NK-92 (cell line): ENCODE measurements around the gene RASA3.

Experiments
- DNase-seq: peaks from one replicate; lab custom pipeline; 2025; ENCODE audit not compliant: unreplicated experiment; lab: John Stamatoyannopoulos, UW

Gene RASA3

DNA sequence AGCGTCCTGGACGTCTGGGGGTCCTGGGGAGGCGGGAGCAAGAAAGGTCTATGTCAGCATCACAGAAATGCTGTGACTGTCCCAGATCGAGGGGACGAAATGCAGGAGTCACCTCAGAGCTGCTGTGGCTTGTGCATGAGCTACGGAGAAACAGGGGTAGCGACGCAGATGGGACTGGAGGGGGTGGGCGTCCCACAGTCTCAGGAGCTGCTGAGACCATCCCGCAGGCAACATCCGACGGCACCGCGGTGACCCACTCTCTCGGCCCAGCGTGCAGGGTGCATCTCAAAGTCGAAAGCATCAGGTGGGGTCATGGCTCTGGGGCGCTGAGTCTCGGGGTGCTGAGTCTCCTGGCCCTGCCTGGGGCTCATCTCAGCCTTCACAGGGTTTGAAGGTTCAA is 121.2 kb downstream of the RASA3 start:
- DNase-seq, result no peak

DNA sequence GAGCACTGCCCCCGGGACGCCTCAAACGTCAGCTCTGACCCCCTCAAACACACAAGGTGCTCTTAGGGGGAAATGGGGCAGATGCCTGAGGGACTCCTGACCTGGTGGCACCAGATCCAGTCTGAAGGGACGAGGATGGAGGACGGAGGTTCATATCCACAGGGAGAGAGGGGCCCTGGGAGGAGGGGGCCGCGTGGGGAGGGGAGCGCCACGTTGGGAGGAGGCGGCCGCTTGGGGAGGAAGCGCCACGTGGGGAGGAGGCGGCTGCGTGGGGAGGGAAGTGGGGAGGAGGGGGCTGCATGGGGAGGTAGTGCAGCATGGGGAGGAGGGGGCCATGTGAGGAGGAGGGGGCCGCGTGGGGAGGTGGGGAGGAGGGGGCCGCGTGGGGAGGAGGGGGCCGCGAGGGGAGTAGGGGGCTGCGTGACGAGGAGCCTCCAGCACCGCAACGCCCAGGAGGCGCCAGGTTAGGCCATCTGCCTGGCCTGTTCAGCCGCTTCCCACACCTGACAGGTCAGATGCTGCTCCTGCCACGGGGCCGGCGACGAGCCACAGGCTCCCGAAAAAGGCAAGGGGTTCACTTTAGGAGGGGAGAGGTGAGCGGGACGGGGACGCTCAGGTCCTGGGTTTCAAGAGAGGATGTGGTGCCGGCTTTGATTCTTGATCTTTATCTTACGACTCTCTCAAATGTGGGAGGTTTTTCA is 121.9 kb downstream of the RASA3 start:
- no peak for DNase-seq

DNA sequence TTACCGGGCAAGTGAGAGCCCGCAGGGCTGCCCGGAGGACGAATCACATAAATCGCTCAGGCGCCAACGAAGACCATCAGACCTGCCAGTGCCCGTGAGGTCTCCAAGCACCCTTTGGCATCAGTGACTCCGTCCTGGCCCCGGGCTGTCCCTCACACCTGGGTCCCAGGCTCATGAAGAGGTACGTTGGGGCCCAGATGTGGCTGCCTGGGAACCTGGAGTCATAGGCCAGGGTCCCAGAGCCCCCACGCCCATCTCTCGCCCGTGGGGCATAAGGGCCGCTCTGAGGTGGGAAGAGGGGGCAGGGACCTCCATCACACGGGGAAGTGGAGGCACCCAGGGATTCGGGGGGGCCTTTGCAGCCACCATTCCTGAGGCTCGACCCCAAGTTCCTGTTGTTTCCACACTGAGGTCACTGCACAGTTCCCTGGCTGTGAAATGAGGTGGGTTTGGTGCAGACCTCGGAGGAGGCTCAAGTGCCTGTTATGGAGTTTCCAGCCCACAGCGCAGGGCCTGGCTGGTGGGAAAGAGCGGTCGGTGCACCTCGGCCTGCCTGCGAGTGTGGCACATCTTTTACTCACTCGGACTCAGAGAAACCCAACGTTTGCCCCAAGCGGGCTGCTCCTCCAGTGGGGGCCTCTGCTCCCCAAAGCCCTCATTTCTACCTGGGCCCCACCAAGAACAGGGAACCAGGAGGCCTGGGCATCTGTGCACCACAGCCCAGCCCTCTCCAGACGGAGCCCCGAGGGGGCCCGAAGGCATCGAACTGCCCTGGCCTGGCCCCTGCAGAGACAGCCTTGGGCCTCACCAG is 122.6 kb downstream of the RASA3 start:
- DNase-seq, result no peak

DNA sequence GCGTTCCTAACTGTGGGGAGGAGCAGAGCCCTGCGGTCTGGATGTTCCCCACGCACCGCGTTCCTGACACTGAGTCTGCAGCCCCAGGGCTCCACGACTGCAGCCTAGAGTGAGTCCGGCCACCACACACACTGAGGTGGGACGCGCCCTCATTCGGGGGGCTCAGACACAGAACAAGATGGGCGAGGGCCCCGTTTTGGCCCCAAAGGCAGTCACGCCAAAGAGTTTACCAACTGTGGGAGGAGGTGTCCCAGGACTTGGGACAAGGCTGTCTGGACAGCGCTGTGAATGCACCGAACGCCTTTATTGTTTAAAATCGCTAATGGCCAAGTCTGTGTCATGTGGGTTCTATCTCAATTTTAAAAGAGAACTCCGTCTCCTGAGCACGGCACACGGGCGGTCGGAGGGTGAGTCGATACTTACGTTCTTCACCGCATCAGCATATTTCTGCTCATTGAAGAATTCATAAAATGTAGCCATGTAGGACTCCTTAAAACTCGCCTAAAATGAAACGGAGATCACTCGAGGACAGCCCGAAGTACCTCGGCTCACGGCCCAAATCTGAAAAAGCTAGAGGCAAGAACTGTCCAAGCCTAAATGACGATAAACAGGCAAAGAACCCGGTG is 123.3 kb downstream of the RASA3 start:
- DNase-seq, result no peak

DNA sequence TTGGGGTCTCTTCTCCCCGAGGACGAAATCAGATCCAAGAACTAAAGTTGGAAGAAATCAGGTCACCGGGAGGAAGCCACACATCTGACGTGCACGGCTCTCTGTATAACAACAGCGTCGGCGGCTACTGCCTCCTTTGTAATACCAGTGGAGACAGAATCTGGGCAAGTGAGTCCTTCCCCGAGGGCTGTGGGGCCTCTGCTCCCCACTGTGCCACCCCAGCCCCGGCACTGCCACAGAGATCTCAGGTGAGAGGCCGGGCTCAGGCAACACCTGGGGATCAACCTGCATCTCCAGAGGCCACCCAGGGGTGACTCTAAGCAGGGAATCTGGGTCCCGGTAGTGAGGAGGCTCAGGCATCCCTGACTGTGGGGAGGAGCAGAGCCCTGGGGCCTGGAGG is 124.9 kb downstream of the RASA3 start:
- no peak for DNase-seq

DNA sequence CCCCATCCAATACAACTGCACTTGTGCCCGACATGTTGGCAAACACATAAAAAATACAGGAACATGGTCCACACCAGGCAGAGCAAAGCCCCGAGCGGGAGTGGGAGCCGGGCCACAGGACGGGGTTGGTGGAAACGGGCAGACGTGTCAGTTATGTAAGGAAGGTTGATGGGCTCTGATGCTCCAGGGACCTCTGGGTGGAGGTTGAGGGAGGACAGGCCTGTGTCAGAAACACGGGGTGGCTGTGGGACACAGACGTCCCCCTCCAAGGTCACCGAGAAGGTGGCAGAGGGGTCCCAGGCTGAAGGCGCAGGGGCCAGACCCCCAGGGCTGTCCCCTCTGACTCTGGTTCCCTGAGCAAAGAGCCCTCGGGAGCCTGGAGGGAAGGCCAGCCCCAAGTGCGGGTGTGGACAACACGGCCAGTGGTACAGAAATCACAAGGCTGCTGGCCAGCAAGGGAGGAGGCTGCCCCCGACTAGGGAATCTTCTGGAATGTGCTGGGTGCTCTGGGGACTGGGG is 127.2 kb downstream of the RASA3 start:
- DNase-seq, result no peak

DNA sequence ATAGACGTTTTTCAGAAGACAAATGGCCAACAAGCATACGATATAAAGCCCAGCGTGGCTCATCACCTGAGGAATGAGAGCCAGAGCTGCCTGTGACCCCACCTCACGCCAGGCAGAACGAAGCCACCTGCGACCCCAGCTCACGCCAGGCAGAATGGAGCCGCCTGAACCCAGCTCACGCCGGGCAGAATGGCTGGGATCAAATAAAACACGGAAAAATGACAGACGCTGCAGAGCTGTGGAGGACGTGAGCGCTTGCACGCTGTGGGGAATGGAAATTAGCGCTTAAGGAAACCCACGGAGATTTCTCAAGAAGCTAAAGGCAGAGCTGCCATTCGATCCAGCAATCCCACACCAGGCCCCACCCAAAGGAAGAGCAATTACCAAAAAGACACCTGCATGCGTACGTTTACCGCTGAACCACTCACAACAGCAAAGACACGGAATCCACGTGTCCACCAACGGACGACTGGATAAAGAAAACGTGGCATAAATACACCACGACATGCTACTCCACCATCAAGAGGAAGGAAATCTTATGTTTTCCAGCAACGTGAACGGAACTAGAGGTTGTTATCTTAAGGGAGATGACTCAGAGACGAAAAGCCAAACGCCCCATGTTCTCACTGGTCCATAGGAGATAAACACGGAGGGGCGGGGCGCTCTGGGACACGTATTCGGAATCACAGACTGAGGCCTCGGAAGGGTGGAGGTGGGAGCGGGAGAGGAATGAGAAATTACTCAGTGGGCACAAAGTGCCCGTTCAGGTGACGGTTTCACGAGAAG is 127.8 kb downstream of the RASA3 start:
- no peak for DNase-seq

DNA sequence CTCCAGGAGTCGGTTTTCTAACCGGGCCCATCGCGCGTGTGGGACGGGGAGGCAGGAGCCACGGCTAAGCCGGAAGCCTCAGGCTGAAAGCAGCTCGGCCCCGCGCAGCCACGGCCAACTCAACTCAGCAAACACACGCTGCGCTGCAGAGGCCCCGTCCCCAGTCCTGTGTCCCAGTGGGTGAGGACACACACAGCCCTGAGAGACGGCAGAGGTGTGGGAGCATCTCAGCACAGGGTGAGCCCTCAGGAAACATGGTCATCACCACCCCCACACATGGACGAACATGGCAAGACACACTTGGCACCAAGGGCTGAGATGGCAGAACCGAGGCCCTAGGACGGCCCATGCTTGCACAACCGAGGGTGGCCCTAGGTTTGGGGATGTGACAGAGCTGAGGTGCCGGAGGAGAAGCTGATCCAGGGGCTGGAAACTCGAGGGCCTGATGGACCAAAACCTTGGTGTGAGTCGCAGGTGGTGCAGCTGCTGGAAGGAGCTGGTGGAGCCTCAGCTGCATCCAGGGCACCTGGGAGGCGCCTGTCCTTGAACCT is 129.6 kb downstream of the RASA3 start:
- DNase-seq, result no peak

DNA sequence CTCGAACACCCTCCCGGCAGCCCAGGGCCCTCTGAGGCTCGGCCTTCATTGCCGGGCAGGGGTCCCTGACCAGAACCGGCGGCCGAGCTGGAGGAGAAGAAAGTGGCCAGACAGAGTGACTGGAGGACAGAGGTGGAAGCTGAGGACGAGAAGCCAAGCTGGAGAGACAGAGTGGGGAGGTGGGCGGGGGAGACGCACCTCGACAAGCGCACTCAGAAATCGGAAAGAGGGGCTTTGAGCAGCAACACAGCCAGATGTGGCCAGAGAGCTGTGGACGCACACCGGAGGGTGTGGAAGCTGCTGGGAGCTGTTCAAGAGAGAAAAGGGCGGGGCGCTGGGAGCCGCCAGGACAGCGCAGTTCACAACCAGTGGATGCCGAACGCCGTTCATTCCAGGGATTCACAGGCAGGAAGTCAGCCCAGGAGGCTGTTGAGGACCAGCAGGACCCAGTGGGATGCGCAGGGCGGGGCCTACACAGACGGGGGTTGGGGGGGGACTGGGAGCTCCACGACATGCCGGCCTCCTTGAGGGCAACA is 130.3 kb downstream of the RASA3 start:
- DNase-seq, result no peak

DNA sequence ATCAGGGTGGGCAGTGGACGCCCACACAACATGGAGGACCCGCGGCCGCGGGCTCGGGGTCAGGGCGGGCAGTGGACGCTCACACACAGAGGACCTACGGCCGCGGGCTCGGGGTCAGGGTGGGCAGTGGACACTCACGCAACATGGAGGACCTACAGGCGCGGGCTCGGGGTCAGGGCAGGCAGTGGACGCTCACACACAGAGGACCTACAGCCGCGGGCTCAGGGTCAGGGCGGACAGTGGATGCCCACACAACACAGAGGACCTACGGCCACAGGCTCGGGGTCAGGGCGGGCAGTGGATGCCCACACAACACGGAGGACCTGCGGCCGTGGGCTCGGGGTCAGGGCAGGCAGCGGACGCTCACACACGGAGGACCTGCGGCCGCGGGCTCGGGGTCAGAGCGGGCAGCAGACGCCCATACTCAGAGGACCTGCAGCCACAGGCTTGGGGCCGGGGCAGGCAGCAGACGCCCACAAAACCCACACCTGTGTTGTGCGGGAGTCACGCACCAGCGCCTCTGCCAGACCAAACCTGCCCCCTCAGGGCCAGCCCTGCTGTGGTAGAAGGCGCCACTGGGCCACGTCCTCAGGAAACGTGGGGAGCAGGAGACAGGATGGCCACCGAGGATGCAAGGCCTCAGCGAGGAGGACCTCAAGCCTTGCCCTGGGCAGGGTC is 131.0 kb downstream of the RASA3 start:
- DNase-seq, result no peak

DNA sequence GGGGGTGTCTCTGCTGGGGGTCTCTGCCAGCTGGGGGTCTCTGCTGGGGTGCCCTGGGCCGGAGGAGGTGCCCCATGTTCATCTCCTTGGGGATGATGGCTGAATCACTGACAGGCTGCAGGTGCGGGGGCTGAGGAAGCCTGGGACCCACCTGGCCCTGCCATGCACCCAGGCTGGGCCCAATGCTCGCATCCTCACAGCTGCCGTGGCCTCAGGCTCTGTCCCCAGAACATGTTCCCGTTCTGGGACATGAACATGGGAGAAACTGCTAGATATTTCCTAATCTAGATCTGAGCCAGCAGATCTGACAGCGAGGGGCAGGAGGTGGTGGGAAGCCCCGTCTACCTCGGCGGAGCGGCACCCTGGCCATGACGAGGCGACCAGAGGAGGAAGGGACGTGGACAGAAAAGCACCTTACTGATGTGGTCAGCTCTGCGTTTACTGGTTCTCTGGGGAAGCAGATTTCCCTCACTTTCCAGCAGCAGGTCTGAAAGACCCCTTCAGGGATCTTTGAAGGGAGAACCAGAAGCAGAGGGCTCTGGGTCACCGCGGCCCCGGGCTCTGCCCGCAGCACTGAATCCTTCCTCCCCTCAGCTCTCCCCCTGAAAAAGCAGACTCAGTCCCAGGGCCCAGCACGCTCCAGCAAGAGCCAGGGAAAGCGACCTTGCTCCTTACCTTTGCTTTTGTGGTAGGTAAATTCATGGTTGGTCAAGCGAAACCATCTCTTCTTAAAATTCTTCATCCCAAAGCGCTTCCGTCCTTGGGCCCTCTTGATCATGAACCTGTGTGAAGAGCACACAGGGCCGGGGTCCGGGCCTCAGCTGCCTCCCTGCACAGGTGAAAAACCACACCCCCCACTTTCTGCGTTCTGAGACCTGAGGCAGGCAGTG is 132.0 kb downstream of the RASA3 start:
- no peak for DNase-seq

DNA sequence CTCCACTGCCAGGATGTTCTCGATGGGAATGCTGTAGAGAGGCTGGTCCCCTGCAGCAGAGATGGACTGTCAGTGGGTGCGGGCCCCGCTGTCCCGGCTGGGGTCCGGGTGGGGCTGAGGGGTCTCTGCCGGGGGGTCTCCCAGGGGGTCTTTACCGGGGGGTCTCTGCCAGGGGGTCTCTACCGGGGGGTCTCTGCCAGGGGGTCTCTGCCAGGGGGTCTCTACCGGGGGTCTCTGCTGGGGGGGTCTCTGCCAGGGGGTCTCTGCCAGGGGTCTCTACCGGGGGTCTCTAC is 132.9 kb downstream of the RASA3 start:
- DNase-seq, result no peak

DNA sequence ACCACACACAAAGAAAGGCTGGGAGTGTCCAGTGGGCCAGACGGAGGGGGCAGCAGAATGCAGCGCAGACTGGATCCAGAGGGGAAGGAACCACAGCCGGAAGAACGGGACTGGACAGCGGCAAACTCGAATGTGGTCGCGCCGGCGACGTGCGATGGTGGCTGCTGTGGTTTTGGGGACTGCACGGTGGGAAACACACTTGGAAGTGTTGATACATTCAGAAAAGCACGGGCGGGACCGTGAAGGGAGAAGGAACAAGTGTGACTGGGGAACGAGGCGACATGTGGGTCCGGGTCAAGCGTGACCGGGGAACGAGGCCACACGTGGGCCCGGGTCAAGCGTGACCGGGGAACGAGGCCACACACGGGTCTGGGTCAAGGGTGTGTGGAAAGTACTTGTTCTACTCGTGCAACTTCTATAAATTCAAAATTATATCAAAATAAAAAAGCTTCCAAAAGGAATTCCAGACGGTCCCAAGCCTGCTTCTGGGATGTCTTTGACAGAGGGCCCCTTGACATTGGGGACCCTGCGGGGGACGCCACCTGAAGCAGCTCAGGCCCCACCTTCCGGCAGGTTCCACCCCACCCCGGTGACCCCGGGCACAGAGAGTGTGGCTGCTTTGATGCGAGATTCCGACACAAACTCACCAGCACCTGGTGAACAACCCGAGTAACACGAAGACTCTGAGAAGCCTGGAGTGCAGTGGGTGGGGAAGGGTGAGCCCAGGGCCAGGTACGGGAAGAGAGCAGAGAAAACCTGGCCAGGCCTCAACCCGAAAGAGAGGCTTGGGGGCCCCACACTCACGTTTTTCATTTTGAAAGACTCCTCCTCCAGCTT is 133.4 kb downstream of the RASA3 start:
- DNase-seq, result no peak

DNA sequence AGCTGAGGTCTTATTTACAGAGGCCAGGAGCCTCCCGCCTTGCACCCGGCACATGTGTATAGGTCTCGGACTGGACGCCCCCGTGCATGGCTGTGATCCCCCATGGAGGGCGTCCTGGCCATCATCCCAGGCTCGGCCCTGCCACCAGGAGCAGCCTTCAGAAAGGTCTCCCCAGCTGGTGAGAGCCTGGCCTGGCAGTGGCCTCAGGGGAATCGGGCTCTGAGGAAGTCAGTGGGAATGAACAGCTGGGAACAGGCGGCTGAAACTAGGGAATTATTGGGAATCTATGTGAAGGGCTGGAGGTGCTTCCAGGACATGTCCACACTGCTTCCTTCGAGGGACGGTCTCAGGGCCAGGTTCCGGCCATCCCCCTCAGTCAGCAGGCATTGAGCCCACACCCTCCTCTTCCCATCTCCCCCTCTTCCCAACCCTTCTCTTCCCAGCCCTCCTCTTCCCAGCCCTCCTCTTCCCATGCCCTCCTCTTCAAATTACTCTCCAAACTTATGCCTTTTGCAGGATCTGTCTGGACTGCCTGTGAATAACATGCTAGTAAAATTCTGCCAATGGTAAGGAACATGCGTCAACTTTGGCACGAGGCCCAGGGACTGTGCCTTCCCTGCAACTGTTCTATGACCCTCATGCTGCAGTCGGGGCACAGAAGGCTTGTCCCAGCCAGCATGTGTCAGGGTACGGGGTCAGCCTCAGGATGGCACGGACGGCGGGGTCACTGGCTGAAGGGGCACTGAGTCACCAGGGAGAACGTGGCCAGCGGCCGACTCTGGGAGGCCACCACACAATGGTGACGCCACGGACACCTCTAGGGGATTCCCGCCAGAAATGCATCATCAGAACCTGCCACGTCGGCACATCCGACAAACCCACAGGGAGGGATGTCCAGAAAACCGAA is 134.3 kb downstream of the RASA3 start:
- DNase-seq, result no peak

DNA sequence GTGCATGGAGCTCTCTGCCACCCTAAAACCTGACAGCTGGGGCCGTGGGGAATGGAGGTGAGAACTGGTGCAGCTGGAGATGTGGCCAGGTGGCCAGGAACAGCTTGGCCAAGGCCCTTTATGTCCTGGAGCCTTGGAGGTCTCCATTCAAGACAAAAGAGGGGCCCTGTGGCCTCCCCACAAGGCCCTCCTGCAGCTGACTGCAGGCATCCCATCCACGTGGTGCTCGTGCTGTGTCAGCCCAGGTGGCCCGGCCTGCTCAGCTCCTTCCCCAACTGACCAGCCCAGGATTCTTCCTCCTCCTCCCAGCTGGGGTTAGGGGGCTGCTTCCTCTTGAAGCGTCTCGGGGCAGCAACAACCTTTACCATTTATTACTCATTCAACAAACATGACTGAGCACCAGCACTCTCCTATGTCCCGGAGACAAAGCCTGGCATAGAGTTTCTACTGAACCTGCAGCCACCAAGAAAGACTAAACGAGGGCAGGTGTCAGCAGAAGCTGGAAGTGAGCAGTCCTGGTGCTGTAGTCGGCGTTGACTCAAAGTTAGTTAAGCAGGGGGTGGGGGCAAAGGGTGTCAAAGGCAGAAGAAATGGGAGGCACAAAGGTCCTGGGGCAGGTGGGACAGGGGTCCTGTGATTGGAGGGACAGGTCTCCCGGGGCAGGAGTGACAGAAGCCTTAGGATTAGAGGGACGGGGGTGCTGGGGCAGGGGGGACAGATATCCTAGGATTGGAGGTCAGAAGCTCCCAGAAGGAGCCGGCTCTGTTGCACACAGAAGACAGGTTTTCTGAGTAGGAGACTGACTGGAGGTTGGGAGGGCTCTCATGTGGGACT is 135.3 kb downstream of the RASA3 start:
- no peak for DNase-seq

DNA sequence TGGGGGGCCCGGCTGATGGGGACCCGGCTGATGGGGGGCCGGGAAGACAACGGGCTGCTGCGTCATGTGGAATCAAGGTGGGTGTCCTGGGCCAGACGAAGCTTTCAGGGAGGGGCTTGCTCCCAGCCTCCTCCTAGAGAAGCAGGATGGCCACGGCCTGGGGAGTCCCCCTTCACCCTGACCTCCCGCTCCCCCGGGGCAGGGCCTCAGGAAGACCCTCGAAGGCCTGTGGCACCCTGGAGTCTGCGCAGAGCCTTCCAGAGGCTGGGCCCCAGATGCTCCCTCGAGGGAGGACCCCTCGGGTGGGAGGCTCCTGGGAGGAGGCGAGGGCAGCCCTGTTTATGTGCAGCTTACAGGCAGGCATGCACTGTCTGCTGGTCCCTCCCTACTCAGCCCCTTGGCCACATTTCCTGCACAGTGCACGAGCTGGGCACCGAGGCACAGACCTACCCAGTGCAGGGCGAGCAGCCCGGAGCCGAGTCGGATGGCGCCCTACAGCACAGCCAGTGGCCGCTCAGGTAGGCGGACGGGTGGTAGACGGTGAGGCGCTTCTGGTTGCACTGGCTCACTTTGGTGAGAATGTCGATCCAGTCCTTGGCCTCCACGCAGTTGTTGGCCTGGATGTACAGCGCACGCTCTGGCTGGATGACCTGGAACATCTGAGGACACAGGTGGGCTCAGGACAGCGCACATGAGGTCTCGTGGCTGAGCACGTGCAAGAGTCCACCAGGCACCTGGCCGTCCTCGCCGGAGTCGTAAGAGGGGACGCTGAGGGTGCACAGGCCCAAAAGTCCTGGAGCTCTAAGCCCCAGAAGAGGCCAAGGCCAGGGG is 136.1 kb downstream of the RASA3 start:
- DNase-seq, result no peak
